Naive thymus-derived CD4-positive, alpha-beta T cell (primary cell): ENCODE results near the gene PERM1. TPM values are rescaled to one million over a fixed set of nuclear protein-coding genes. Genes with fewer than 3 reads are reported as not detected.

Experiments
- ATAC-seq: fragments of 150-1000 bp; cut with Tn5 transposase; 2 replicates; pipeline ENCODE4 v1.10.0; 2021; ENCODE audit warnings: mild to moderate bottlenecking, moderate library complexity
- CTCF ChIA-PET: fragments of 350-600 bp; sonication (Branson Sonifier 250); formaldehyde crosslinking; loops from one replicate; lab custom pipeline; 2021; ENCODE audit warnings: antibody characterized with exemption; lab: Charles Lee
- POLR2A ChIA-PET: fragments of 350-600 bp; sonication (Branson Sonifier 250); formaldehyde crosslinking; loops from one replicate; lab custom pipeline; 2021; ENCODE audit warnings: antibody characterized with exemption, inconsistent platforms; lab: Charles Lee
- DNase-seq, 9 donors: peaks; one replicate each; pipeline versions ENCODE4 v3.0.0 to v3.0.0-alpha.2; 2020 to 2022; ENCODE audit warnings: mixed read lengths in 1 of 9
- H3K27ac ChIP-seq: one replicate; pipeline ENCODE4 v1.7.0; 2013; ENCODE audit warnings: mild to moderate bottlenecking, low read depth, low read length, moderate library complexity
- H3K27me3 ChIP-seq, 2 donors: one replicate each; pipeline ENCODE4 v1.7.0; 2013; ENCODE audit warnings: low read length in 2 of 2, mild to moderate bottlenecking in 2 of 2, moderate library complexity in 2 of 2; ENCODE audit not compliant: control insufficient read depth in 2 of 2, insufficient read depth in 2 of 2
- H3K36me3 ChIP-seq, 3 experiments: 1 replicate in 2 of 3; 2 replicates in 1 of 3; pipeline ENCODE4 v1.7.0; 2013; ENCODE audit warnings: low read length in 3 of 3, mild to moderate bottlenecking in 3 of 3, moderate library complexity in 1 of 3; ENCODE audit not compliant: insufficient read depth in 3 of 3, control insufficient read depth in 2 of 3
- H3K4me1 ChIP-seq, 2 donors: one replicate each; pipeline ENCODE4 v1.7.0; 2013; ENCODE audit warnings: low read length in 2 of 2, mild to moderate bottlenecking in 2 of 2, moderate library complexity in 1 of 2; ENCODE audit not compliant: control insufficient read depth in 2 of 2, insufficient read depth in 2 of 2
- H3K4me3 ChIP-seq: 2 replicates; pipeline ENCODE4 v1.7.0; 2013; ENCODE audit warnings: mild to moderate bottlenecking, low read length
- H3K9me3 ChIP-seq, 3 experiments: 1 replicate in 2 of 3; 2 replicates in 1 of 3; pipeline ENCODE4 v1.7.0; 2013; ENCODE audit warnings: low read length in 3 of 3; ENCODE audit not compliant: control insufficient read depth in 2 of 3
- H3K27ac Mint-ChIP-seq, 9 donors: one replicate each; pipeline ENCODE4 v1.8.0; 2020 to 2022; ENCODE audit warnings: mixed read lengths in 9 of 9, mild to moderate bottlenecking in 8 of 9, moderate library complexity in 5 of 9, inconsistent platforms in 2 of 9
- H3K27me3 Mint-ChIP-seq, 5 donors: one replicate each; pipeline ENCODE4 v1.8.0; 2021 to 2022; ENCODE audit warnings: mixed read lengths in 5 of 5, mild to moderate bottlenecking in 1 of 5
- H3K36me3 Mint-ChIP-seq, 5 donors: one replicate each; pipeline ENCODE4 v1.8.0; 2020 to 2022; ENCODE audit warnings: mixed read lengths in 5 of 5, mild to moderate bottlenecking in 3 of 5, inconsistent platforms in 1 of 5
- H3K4me1 Mint-ChIP-seq, 7 donors: one replicate each; pipeline ENCODE4 v1.8.0; 2020 to 2022; ENCODE audit warnings: mixed read lengths in 7 of 7, mild to moderate bottlenecking in 3 of 7, inconsistent platforms in 1 of 7
- H3K4me3 Mint-ChIP-seq, 10 donors: one replicate each; pipeline ENCODE4 v1.8.0; 2020 to 2022; ENCODE audit warnings: mild to moderate bottlenecking in 10 of 10, mixed read lengths in 10 of 10, moderate library complexity in 6 of 10, inconsistent platforms in 2 of 10
- H3K9me3 Mint-ChIP-seq, 11 donors: one replicate each; pipeline ENCODE4 v1.8.0; 2020 to 2022; ENCODE audit warnings: mixed read lengths in 11 of 11, mild to moderate bottlenecking in 4 of 11, inconsistent platforms in 1 of 11, moderate library complexity in 1 of 11
- intact Hi-C, 2 donors: fragments of 100-400 bp; cut with micrococcal nuclease; formaldehyde crosslinking; loops; one replicate each; pipeline ENCODE4 v1.15.1; 2023
- polyA plus RNA-seq, 2 donors: library from polyadenylated mRNA; unstranded; fragments of 300-500 nt; fragmentation: Illumina TruSeq; gene quantifications; one replicate each; pipeline ENCODE4 v1.2.3, GENCODE V29; 2021
- total RNA-seq, 6 experiments: library from RNA in 5 of 6; stranded (reverse) in 5 of 6; gene quantifications; 1 replicate in 5 of 6; 2 replicates in 1 of 6; pipeline ENCODE4 v1.2.3 and lab custom pipeline; 2021 to 2026

PERM1 gene
- total and polyA plus RNA-seq, 7 experiments from 2014 or later: not detected

GRCh38 chr1:966135-966703 lies 15.7 kb downstream of the PERM1 start, which contains the start of gene PLEKHN1:
PLEKHN1 (plus strand) TSS chr1:966482; CDS start chr1:966532, 50 bp downstream.
- H3K4me3 Mint-ChIP-seq: peak within 1 kb of the TSS; percentile 51 to 91 (median 79)
- H3K36me3 Mint-ChIP-seq: peaks cover 0 to 8% (median 0%) of the 10 kb centered on the region in 5 donors
- H3K9me3 ChIP-seq: no peaks in the 10 kb centered on the region
- H3K36me3 ChIP-seq: peaks cover 0 to 12% (median 0%) of the 10 kb centered on the region in 3 experiments
- H3K4me1 Mint-ChIP-seq: peaks cover 0 to 14% (median 0%) of the 10 kb centered on the region in 7 donors
- H3K9me3 Mint-ChIP-seq: peaks cover 0 to 4% (median 0%) of the 10 kb centered on the region in 11 donors
- peak; percentile 47 for ATAC-seq
- H3K27me3 Mint-ChIP-seq: peaks cover 4 to 15% (median 5%) of the 10 kb centered on the region in 5 donors
- ChIA-PET CTCF (interaction anchor here (1.7 kb wide), 1 partner anchor 10 kb away, joined by 8 read pairs; no protein-coding TSS in a partner anchor), POLR2A (no interaction called here)
- no peaks in the 10 kb centered on the region for H3K27me3 ChIP-seq
- H3K4me3 ChIP-seq: peak within 1 kb of the TSS; percentile 78
- H3K4me1 ChIP-seq: peaks cover 4 to 5% of the 10 kb centered on the region in 2 donors
- H3K27ac ChIP-seq: peak within 1 kb of the TSS; percentile 36
- intact Hi-C loops: no loop called here
- DNase-seq: peak in 1 of 9 donors; percentile 47
- peak within 1 kb of the TSS in 1 of 9 donors; percentile 86 for H3K27ac Mint-ChIP-seq

GRCh38 chr1:965526-966134 lies 16.3 kb downstream of the PERM1 start:
- H3K36me3 Mint-ChIP-seq: peaks cover 0 to 8% (median 0%) of the 10 kb centered on the region in 5 donors
- peak overlapping the region in 5 of 10 donors; percentile 38 to 83 (median 50) for H3K4me3 Mint-ChIP-seq
- peaks cover 0 to 4% (median 0%) of the 10 kb centered on the region in 11 donors for H3K9me3 Mint-ChIP-seq
- H3K4me1 ChIP-seq: peaks cover 4 to 5% of the 10 kb centered on the region in 2 donors
- no peaks in the 10 kb centered on the region for H3K27me3 ChIP-seq
- peaks cover 0 to 14% (median 0%) of the 10 kb centered on the region in 7 donors for H3K4me1 Mint-ChIP-seq
- DNase-seq (no peak), ATAC-seq (no peak)
- no peak overlapping the region for H3K4me3 ChIP-seq
- peaks cover 4 to 15% (median 5%) of the 10 kb centered on the region in 5 donors for H3K27me3 Mint-ChIP-seq
- peaks cover 0 to 12% (median 0%) of the 10 kb centered on the region in 3 experiments for H3K36me3 ChIP-seq
- no peak overlapping the region for H3K27ac ChIP-seq
- POLR2A ChIA-PET: no interaction called here
- intact Hi-C loops: no loop called here
- no peaks in the 10 kb centered on the region for H3K9me3 ChIP-seq
- H3K27ac Mint-ChIP-seq: no peak overlapping the region
- CTCF ChIA-PET: no interaction called here

GRCh38 chr1:964691-965525 lies 17.0 kb downstream of the PERM1 start:
- Histone ChIP-seq H3K4me3 (no peak overlapping the region), H3K27me3 (no peaks in the 10 kb centered on the region), H3K27ac (no peak overlapping the region), H3K4me1 (peaks cover 4 to 5% of the 10 kb centered on the region in 2 donors), H3K9me3 (no peaks in the 10 kb centered on the region), H3K36me3 (peaks cover 0 to 12% (median 0%) of the 10 kb centered on the region in 3 experiments)
- POLR2A ChIA-PET: no interaction called here
- CTCF ChIA-PET: no interaction called here
- ATAC-seq (no peak), DNase-seq (no peak)
- Mint-ChIP-seq H3K36me3 (peaks cover 0 to 8% (median 0%) of the 10 kb centered on the region in 5 donors), H3K9me3 (peaks cover 0 to 4% (median 0%) of the 10 kb centered on the region in 11 donors), H3K27me3 (peaks cover 4 to 15% (median 5%) of the 10 kb centered on the region in 5 donors), H3K4me3 (peak overlapping the region in 6 of 10 donors; percentile 20 to 83 (median 44)), H3K4me1 (peaks cover 0 to 14% (median 0%) of the 10 kb centered on the region in 7 donors), H3K27ac (no peak overlapping the region)
- intact Hi-C loops: no loop called here

GRCh38 chr1:963746-964525 lies 18.0 kb downstream of the PERM1 start:
- no peak overlapping the region for H3K27ac Mint-ChIP-seq

GRCh38 chr1:963301-963651 lies 18.6 kb downstream of the PERM1 start:
- Histone ChIP-seq H3K27me3 (no peaks in the 10 kb centered on the region), H3K4me3 (no peak overlapping the region), H3K4me1 (peaks cover 5 to 9% of the 10 kb centered on the region in 2 donors), H3K36me3 (peaks cover 0 to 17% (median 0%) of the 10 kb centered on the region in 3 experiments), H3K9me3 (no peaks in the 10 kb centered on the region), H3K27ac (no peak overlapping the region)
- ATAC-seq: no peak
- Mint-ChIP-seq H3K9me3 (no peaks in the 10 kb centered on the region), H3K27ac (no peak overlapping the region), H3K27me3 (peaks cover 0 to 3% (median 2%) of the 10 kb centered on the region in 5 donors), H3K4me3 (peak overlapping the region in 2 of 10 donors; percentile 45 to 89), H3K4me1 (peaks cover 4 to 16% (median 6%) of the 10 kb centered on the region in 7 donors), H3K36me3 (peaks cover 0 to 8% (median 0%) of the 10 kb centered on the region in 5 donors)
- intact Hi-C loops: no loop called here
- no peak for DNase-seq
- CTCF ChIA-PET: no interaction called here
- POLR2A ChIA-PET: no interaction called here

More at GRCh38 chr1:963746-964525, 18.0 kb downstream of the PERM1 start:
- ATAC-seq (no peak), DNase-seq (no peak)
- H3K9me3 Mint-ChIP-seq: peaks cover 0 to 2% (median 0%) of the 10 kb centered on the region in 11 donors
- Histone ChIP-seq H3K9me3 (no peaks in the 10 kb centered on the region), H3K4me1 (peaks cover 4 to 5% of the 10 kb centered on the region in 2 donors), H3K36me3 (peaks cover 0 to 14% (median 0%) of the 10 kb centered on the region in 3 experiments), H3K27me3 (no peaks in the 10 kb centered on the region), H3K4me3 (no peak overlapping the region), H3K27ac (no peak overlapping the region)
- peaks cover 4 to 6% (median 5%) of the 10 kb centered on the region in 5 donors for H3K27me3 Mint-ChIP-seq
- peaks cover 0 to 14% (median 3%) of the 10 kb centered on the region in 7 donors for H3K4me1 Mint-ChIP-seq
- intact Hi-C loops: no loop called here
- ChIA-PET POLR2A (no interaction called here), CTCF (no interaction called here)
- H3K4me3 Mint-ChIP-seq: peak overlapping the region in 1 of 10 donors; percentile 19
- peaks cover 0 to 8% (median 0%) of the 10 kb centered on the region in 5 donors for H3K36me3 Mint-ChIP-seq
